Right hindlimb (tissue), 1 donor: Measurements from ENCODE around the gene EDEM2.
"Not testable (repeated sequence)": the region's sequence is repeated elsewhere in the genome, so short reads cannot be mapped to it uniquely, and the experiment has no call there.

Experiments
- DNase-seq: peaks from one replicate; pipeline ENCODE4 v3.0.0-alpha.2; 2018

EDEM2 gene

GRCh38 chr20:35146920-35147574, at the start of gene EDEM2:
EDEM2 (minus strand) TSS chr20:35147336; CDS start chr20:35147258, 78 bp downstream.
- peak; percentile 97 for DNase-seq

GRCh38 chr20:35196313-35196712, 49.2 kb upstream of the EDEM2 start:
- DNase-seq: no peak

- DNase-seq: not testable (repeated sequence)
Measured at GRCh38 chr20:35193031-35193791, 46.1 kb upstream of the EDEM2 start.

- DNase-seq: no peak
Measured at GRCh38 chr20:35192118-35192872, 45.2 kb upstream of the EDEM2 start.

GRCh38 chr20:35191419-35192117, 44.4 kb upstream of the EDEM2 start:
- DNase-seq: no peak

GRCh38 chr20:35190556-35190955, 43.4 kb upstream of the EDEM2 start:
- no peak for DNase-seq

- DNase-seq: not testable (repeated sequence)
Measured at GRCh38 chr20:35189223-35189622, 42.1 kb upstream of the EDEM2 start.

GRCh38 chr20:35187584-35188190, 40.6 kb upstream of the EDEM2 start:
- DNase-seq: no peak

GRCh38 chr20:35186691-35187289, 39.7 kb upstream of the EDEM2 start:
- DNase-seq: not testable (repeated sequence)

GRCh38 chr20:35181731-35182130, 34.6 kb upstream of the EDEM2 start:
- DNase-seq: no peak

GRCh38 chr20:35180266-35180665, 33.1 kb upstream of the EDEM2 start:
- DNase-seq: no peak

- no peak for DNase-seq
Measured at GRCh38 chr20:35179292-35180212, 32.4 kb upstream of the EDEM2 start.

GRCh38 chr20:35176132-35176531, 29.0 kb upstream of the EDEM2 start:
- DNase-seq: no peak

- peak; percentile 61 for DNase-seq
Measured at GRCh38 chr20:35174458-35175216, 27.5 kb upstream of the EDEM2 start.

GRCh38 chr20:35173576-35174192, 26.5 kb upstream of the EDEM2 start:
- DNase-seq: no peak

- no peak for DNase-seq
Measured at GRCh38 chr20:35172434-35172806, 25.3 kb upstream of the EDEM2 start.

GRCh38 chr20:35171753-35172433, 24.8 kb upstream of the EDEM2 start, which contains the start of gene PROCR:
PROCR (plus strand) TSS chr20:35172072; CDS start chr20:35172155, 83 bp downstream.
- DNase-seq: peak; percentile 93

- DNase-seq: no peak
Measured at GRCh38 chr20:35171438-35171752, 24.3 kb upstream of the EDEM2 start.
